Astrocyte (in vitro differentiated cells and primary cell): ENCODE data around the gene FBXO46. TPM values are rescaled to one million over a fixed set of nuclear protein-coding genes. Genes with fewer than 3 reads are reported as not detected.
A peak's percentile ranks its signal among the peaks of the same experiment; 100 is the strongest.

ENCODE experiments used
- DNase-seq: peaks from one replicate; pipeline ENCODE4 v3.0.0-alpha.2; 2010; ENCODE audit warnings: low read depth
- FAIRE-seq: peaks from 2 replicates; lab custom pipeline; 2011; peaks lifted over from hg19 to GRCh38; lab: Jason Lieb, UNC
- H2AFZ ChIP-seq: 2 replicates; pipeline ENCODE4 v1.6.0; 2012; ENCODE audit warnings: low read depth, low read length, inconsistent platforms
- H3K27ac ChIP-seq: 2 replicates; pipeline ENCODE4 v1.5.1; 2011; ENCODE audit warnings: low read depth, low read length, inconsistent platforms
- H3K27me3 ChIP-seq: 2 replicates; pipeline ENCODE4 v1.6.0; 2011; ENCODE audit warnings: low read length, inconsistent platforms; ENCODE audit not compliant: insufficient read depth
- H3K36me3 ChIP-seq: 2 replicates; pipeline ENCODE4 v1.5.1; 2011; ENCODE audit warnings: low read length, inconsistent platforms; ENCODE audit not compliant: insufficient read depth
- H3K4me1 ChIP-seq: 2 replicates; pipeline ENCODE4 v1.5.1; 2011; ENCODE audit warnings: low read length, inconsistent platforms; ENCODE audit not compliant: insufficient read depth
- H3K4me2 ChIP-seq: 2 replicates; pipeline ENCODE4 v1.6.0; 2012; ENCODE audit warnings: low read length, inconsistent platforms
- H3K4me3 ChIP-seq: 2 replicates; pipeline ENCODE4 v1.5.1; 2011; ENCODE audit warnings: low read depth, mild to moderate bottlenecking, low read length, inconsistent platforms; ENCODE audit not compliant: insufficient read depth
- H3K79me2 ChIP-seq: 2 replicates; pipeline ENCODE4 v1.6.0; 2012; ENCODE audit warnings: mild to moderate bottlenecking, low read length, inconsistent platforms; ENCODE audit not compliant: insufficient read depth
- H3K9ac ChIP-seq: 2 replicates; pipeline ENCODE4 v1.6.0; 2012; ENCODE audit warnings: mild to moderate bottlenecking, low read length, inconsistent platforms
- H3K9me3 ChIP-seq: 2 replicates; pipeline ENCODE4 v1.5.1; 2012; ENCODE audit warnings: low read depth, mild to moderate bottlenecking, low read length, inconsistent platforms; ENCODE audit not compliant: insufficient read depth
- H4K20me1 ChIP-seq: 2 replicates; pipeline ENCODE4 v1.6.0; 2012; ENCODE audit warnings: low read length, inconsistent platforms; ENCODE audit not compliant: insufficient read depth
- H3K27ac Mint-ChIP-seq: one replicate; pipeline ENCODE4 v1.8.0; 2021; ENCODE audit warnings: mild to moderate bottlenecking, mixed read lengths; ENCODE audit not compliant: unreplicated experiment
- H3K27me3 Mint-ChIP-seq: one replicate; pipeline ENCODE4 v1.8.0; 2021; ENCODE audit warnings: low read depth, mixed read lengths; ENCODE audit not compliant: unreplicated experiment
- H3K36me3 Mint-ChIP-seq: one replicate; pipeline ENCODE4 v1.8.0; 2021; ENCODE audit warnings: low read depth, mixed read lengths; ENCODE audit not compliant: unreplicated experiment
- H3K4me1 Mint-ChIP-seq: one replicate; pipeline ENCODE4 v1.8.0; 2021; ENCODE audit warnings: low read depth, mixed read lengths; ENCODE audit not compliant: unreplicated experiment
- H3K4me3 Mint-ChIP-seq: one replicate; pipeline ENCODE4 v1.8.0; 2021; ENCODE audit warnings: mild to moderate bottlenecking, moderate library complexity, mixed read lengths; ENCODE audit not compliant: unreplicated experiment
- H3K9me3 Mint-ChIP-seq: one replicate; pipeline ENCODE4 v1.8.0; 2021; ENCODE audit warnings: mild to moderate bottlenecking, mixed read lengths; ENCODE audit not compliant: unreplicated experiment
- CTCF ChIP-seq: IDR thresholded peaks from 2 replicates; pipeline ENCODE4 v1.5.1; 2011; ENCODE audit warnings: low read depth, mild to moderate bottlenecking, inconsistent platforms, low read length, moderate library complexity; ENCODE audit not compliant: insufficient read depth
- EZH2 ChIP-seq: IDR thresholded peaks from 2 replicates; pipeline ENCODE4 v1.6.1; 2012; ENCODE audit warnings: mild to moderate bottlenecking, low read length, inconsistent platforms; ENCODE audit not compliant: insufficient read depth
- total RNA-seq: library from RNA; stranded (reverse); gene quantifications from 2 replicates; pipeline ENCODE4 v1.2.1, GENCODE V29; 2021

FBXO46 gene
- total RNA-seq, 1 donor from 2014 or later, result 21.1 TPM

DNA sequence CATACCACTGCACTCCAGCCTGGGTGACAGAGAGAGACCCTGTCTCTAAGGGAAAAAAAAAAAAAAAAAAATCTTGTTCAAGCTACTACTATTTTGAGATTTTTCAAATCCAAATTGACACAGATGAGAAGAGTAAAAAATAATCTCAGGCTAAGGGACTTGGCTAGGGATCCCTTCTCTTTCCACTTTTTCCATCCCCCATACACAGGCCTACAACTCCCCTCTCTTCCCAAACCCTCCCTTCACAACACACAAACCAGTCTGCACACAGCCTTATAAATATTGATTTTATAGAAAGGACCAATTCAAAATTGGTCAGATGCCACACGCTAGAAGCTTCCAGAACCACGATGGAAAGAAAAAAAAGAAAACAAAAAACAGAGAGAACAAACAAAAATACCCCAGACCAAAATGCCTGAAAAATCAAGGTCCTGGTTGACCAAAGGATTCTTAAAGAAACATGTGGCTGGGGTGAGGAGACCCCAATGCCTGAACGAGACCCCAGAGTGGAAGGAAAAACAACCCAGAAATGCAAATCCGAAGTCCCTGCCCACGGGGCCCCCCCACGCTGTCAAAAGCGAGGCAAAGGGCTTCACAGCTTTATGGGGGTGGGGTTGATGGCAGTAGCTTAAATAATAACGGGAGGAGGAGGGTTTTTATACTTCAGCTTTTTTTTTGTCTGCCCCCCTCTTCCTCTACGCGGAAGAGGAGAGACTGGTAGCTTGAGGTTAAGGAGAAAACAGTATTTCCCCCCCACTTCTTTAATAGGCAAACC, 20.2 kb downstream of the FBXO46 start:
- Histone ChIP-seq H3K9ac (no peak overlapping the region), H3K36me3 (no peaks in the 10 kb centered on the region), H4K20me1 (peaks cover 12% of the 10 kb centered on the region), H3K9me3 (no peaks in the 10 kb centered on the region), H3K27me3 (no peaks in the 10 kb centered on the region), H3K79me2 (peaks cover 44% of the 10 kb centered on the region), H3K27ac (no peak overlapping the region), H3K4me2 (no peak overlapping the region), H2AFZ (no peak overlapping the region), H3K4me1 (no peaks in the 10 kb centered on the region), H3K4me3 (no peak overlapping the region)
- Mint-ChIP-seq H3K36me3 (peaks cover 10% of the 10 kb centered on the region), H3K4me1 (peaks cover 7% of the 10 kb centered on the region), H3K9me3 (no peaks in the 10 kb centered on the region), H3K27me3 (no peaks in the 10 kb centered on the region), H3K27ac (peak overlapping the region; percentile 20), H3K4me3 (peak overlapping the region; percentile 69)
- TF ChIP-seq CTCF (no peak), EZH2 (no peak)
- FAIRE-seq (no peak), DNase-seq (no peak)

- DNase-seq (no peak), FAIRE-seq (no peak)
- Mint-ChIP-seq H3K27me3 (no peaks in the 10 kb centered on the region), H3K36me3 (peaks cover 22% of the 10 kb centered on the region), H3K9me3 (peaks cover 1% of the 10 kb centered on the region), H3K4me3 (no peak overlapping the region), H3K27ac (no peak overlapping the region), H3K4me1 (peaks cover 2% of the 10 kb centered on the region)
- H2AFZ ChIP-seq, result no peak overlapping the region
- no peaks in the 10 kb centered on the region for H3K27me3 ChIP-seq
- no peaks in the 10 kb centered on the region for H3K9me3 ChIP-seq
- peaks cover 1% of the 10 kb centered on the region for H3K79me2 ChIP-seq
- no peak overlapping the region for H3K4me2 ChIP-seq
- no peak overlapping the region for H3K27ac ChIP-seq
- no peak overlapping the region for H3K9ac ChIP-seq
- no peak for TF ChIP-seq EZH2
- TF ChIP-seq CTCF, result no peak
- H3K4me1 ChIP-seq, result no peaks in the 10 kb centered on the region
- peaks cover 6% of the 10 kb centered on the region for H4K20me1 ChIP-seq
- no peak overlapping the region for H3K4me3 ChIP-seq
- H3K36me3 ChIP-seq, result peaks cover 10% of the 10 kb centered on the region
Measured at GRCh38 chr19:45705710-45706415, 24.8 kb downstream of the FBXO46 start.

DNA sequence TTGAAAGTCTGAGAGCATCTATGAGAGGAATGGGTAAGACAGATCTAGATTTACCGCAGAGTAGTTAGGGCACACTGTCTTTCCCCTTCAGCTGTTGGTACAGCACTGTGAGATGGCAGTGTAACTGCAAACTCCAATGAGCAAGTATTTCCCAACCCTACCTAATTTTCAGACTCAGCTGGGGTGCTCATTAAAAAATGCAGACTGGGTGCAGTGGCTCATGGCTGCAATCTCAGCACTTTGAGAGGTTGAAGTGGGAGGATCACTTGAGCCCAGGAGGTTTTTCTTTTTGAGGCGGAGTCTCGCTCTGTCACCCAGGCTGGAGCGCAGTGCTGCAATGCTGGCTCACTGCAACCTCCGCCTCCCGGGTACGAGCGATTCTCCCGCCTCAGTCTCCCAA, 25.6 kb downstream of the FBXO46 start:
- Histone ChIP-seq H3K27me3 (no peaks in the 10 kb centered on the region), H3K9ac (no peak overlapping the region), H3K9me3 (no peaks in the 10 kb centered on the region), H4K20me1 (no peaks in the 10 kb centered on the region), H3K4me1 (no peaks in the 10 kb centered on the region), H3K4me2 (no peak overlapping the region), H3K4me3 (no peak overlapping the region), H3K79me2 (no peaks in the 10 kb centered on the region), H3K36me3 (peaks cover 10% of the 10 kb centered on the region), H3K27ac (no peak overlapping the region), H2AFZ (no peak overlapping the region)
- TF ChIP-seq CTCF, result no peak
- TF ChIP-seq EZH2, result no peak
- Mint-ChIP-seq H3K27ac (no peak overlapping the region), H3K4me3 (no peak overlapping the region), H3K27me3 (no peaks in the 10 kb centered on the region), H3K9me3 (peaks cover 1% of the 10 kb centered on the region), H3K36me3 (peaks cover 19% of the 10 kb centered on the region), H3K4me1 (peaks cover 2% of the 10 kb centered on the region)
- DNase-seq (no peak), FAIRE-seq (no peak)
